GM19023 (cell line): Measurements from ENCODE around the gene ANKRD13B.
"Not testable (repeated sequence)": the region's sequence is repeated elsewhere in the genome, so short reads cannot be mapped to it uniquely, and the experiment has no call there.

Experiments used
- ATAC-seq: cut with Tn5 transposase; IDR thresholded peaks from one replicate; pipeline ENCODE4 v1.9.1; 2021; ENCODE audit warnings: mild to moderate bottlenecking, moderate library complexity; ENCODE audit not compliant: unreplicated experiment

The ANKRD13B gene

GRCh38 chr17:29640413-29640812 lies 47.5 kb downstream of the ANKRD13B start:
- ATAC-seq = no peak

- ATAC-seq = no peak
These were observed 48.2 kb downstream of the ANKRD13B start for GRCh38 chr17:29640981-29641642.

- ATAC-seq = no peak
These were observed 49.3 kb downstream of the ANKRD13B start for GRCh38 chr17:29642171-29642611.

GRCh38 chr17:29643817-29644160 lies 50.9 kb downstream of the ANKRD13B start:
- ATAC-seq = no peak

- ATAC-seq = no peak
These were observed 52.7 kb downstream of the ANKRD13B start for GRCh38 chr17:29645515-29646051.

- no peak for ATAC-seq
These were observed 55.1 kb downstream of the ANKRD13B start for GRCh38 chr17:29648005-29648404.

- ATAC-seq = no peak
These were observed 56.4 kb downstream of the ANKRD13B start for GRCh38 chr17:29649359-29649758.

- no peak for ATAC-seq
These were observed 57.5 kb downstream of the ANKRD13B start for GRCh38 chr17:29650396-29650795.

- ATAC-seq = not testable (repeated sequence)
These were observed 59.0 kb downstream of the ANKRD13B start for GRCh38 chr17:29651913-29652312.

- no peak for ATAC-seq
These were observed 60.0 kb downstream of the ANKRD13B start for GRCh38 chr17:29652976-29653375.

- no peak for ATAC-seq
These were observed 61.2 kb downstream of the ANKRD13B start for GRCh38 chr17:29653995-29654714.

- ATAC-seq = no peak
These were observed 62.4 kb downstream of the ANKRD13B start for GRCh38 chr17:29655323-29655722.

- no peak for ATAC-seq
These were observed 66.2 kb downstream of the ANKRD13B start for GRCh38 chr17:29659155-29659554.

GRCh38 chr17:29661213-29661612 lies 68.3 kb downstream of the ANKRD13B start:
- no peak for ATAC-seq

- no peak for ATAC-seq
These were observed 70.2 kb downstream of the ANKRD13B start for GRCh38 chr17:29663155-29663554.
